ENCODE results near the gene NDN. TPM values are rescaled to one million over a fixed set of nuclear protein-coding genes. Genes with fewer than 3 reads are reported as not detected.

The NDN gene
- total RNA-seq, 1 experiment from 2014 or later: not detected

DNA sequence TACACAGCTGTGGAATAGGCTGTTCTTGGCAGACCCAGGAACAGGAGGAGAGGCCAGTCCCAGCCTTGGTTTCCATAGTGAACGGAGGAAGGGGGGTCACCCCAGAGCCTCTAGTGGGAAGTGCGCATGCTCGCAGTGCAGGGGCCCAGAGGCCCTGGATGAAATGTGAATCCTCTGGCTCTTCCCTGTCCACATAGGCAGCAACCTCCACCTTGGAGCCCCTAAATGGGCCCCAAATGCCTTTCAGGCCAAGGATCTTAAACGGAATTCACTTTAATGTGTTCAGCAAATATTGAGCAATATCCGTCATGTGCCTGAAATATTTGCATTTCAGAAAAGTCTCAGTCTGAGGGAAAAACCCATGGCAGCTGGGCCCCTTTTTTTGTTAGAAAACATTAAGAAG is 3.3 kb upstream of the NDN start:
- Histone ChIP-seq H3K9me2 (ENCODE audit: insufficient read depth) (no peaks in the 10 kb centered on the region), H3K27ac (no peak overlapping the region), H3K36me3 (ENCODE audit: low read depth) (no peaks in the 10 kb centered on the region), H3K4me2 (no peak overlapping the region), H2AFZ (no peak overlapping the region), H3K9me3 (ENCODE audit: insufficient read depth, low read depth) (no peaks in the 10 kb centered on the region), H3K27me3 (ENCODE audit: insufficient read depth, low read depth) (peaks cover 8% of the 10 kb centered on the region; the same call in 1 of the 2 replicates), H3K4me1 (replicated peaks; ENCODE audit: insufficient read depth) (no peaks in the 10 kb centered on the region), H3F3A (ENCODE audit: insufficient read depth, low read depth) (no peaks in the 10 kb centered on the region), H3K4me3 (no peak overlapping the region), H4K20me1 (ENCODE audit: insufficient read depth) (no peaks in the 10 kb centered on the region), H3K79me2 (ENCODE audit: low read depth) (no peaks in the 10 kb centered on the region)
- no peak for DNase-seq
- TF ChIP-seq, protein P1, sequence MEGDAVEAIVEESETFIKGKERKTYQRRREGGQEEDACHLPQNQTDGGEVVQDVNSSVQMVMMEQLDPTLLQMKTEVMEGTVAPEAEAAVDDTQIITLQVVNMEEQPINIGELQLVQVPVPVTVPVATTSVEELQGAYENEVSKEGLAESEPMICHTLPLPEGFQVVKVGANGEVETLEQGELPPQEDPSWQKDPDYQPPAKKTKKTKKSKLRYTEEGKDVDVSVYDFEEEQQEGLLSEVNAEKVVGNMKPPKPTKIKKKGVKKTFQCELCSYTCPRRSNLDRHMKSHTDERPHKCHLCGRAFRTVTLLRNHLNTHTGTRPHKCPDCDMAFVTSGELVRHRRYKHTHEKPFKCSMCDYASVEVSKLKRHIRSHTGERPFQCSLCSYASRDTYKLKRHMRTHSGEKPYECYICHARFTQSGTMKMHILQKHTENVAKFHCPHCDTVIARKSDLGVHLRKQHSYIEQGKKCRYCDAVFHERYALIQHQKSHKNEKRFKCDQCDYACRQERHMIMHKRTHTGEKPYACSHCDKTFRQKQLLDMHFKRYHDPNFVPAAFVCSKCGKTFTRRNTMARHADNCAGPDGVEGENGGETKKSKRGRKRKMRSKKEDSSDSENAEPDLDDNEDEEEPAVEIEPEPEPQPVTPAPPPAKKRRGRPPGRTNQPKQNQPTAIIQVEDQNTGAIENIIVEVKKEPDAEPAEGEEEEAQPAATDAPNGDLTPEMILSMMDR (conservative IDR thresholded peaks at IDR 0.05): no peak
- no peak for TF ChIP-seq EZH2 (IDR thresholded peaks at IDR 0.05; ENCODE audit: low read depth)
- ChIA-PET POLR2A (ENCODE audit: unreplicated experiment) (no interaction called here), CTCF (no interaction called here)
- intact Hi-C loops (cut with micrococcal nuclease; ENCODE audit: unreplicated experiment): no loop called here
- BruUV-seq (replicated peaks): no TSS peak

DNA sequence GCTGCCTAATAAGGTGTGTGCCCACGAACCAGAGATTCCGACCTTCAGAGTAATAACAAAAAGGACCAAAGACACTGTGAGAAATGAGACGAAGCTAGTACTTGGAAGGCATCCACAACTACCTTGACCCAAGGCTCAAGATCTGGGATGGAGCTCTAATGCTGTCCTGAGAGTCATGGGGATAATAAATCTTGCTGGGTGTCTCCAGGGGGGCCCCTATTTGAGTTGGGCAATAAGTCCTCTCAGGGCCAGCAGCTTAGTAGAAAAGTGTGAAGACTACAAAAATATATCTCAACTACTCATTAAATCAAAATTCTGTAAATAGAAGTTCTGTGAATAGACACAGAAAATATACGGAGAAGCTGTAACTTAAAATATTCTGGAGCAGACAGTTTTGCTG is 2.9 kb upstream of the NDN start:
- POLR2A ChIA-PET (ENCODE audit: unreplicated experiment): no interaction called here
- BruUV-seq (replicated peaks): no TSS peak

DNA sequence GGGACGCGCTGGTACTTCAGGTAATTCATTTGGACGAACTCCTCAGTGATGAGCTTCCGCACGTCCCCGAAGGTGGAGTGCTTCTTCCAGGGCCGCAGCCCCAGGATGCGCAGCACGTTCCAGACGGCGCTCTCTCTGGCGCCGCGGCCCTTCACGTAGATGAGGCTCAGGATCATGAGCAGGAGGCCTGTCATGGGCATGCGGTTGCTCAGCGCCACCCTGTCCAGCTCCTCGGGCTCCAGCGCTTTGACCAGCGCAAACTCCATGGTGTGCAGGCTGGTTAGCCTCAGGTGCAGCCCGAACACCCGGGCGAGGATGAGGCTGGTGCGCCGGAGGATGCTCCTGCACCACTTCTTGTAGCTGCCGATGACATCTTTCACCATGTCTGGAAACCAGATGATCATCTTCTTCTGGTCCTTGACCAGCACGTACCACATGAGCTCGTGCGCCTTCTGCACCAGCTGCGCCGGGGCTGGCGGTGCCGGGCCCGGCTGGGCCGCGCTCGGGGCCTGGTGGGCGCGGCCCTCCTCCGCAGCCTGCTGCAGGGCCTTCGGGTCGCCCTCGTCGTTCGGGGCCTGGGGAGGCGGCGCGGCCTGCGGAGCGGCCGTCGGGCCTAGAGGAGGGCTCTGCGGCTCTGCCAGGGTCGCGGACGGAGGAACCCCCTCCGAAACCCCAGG is 501 bp downstream of the NDN start:
- POLR2A ChIA-PET (ENCODE audit: unreplicated experiment): no interaction called here
- no peak overlapping the region for H3K4me3 ChIP-seq
- no TSS peak for BruUV-seq (replicated peaks)

More for the DNA sequence above, 2.9 kb upstream of the NDN start:
- no peak overlapping the region for H3K4me2 ChIP-seq
- H3K27me3 ChIP-seq (ENCODE audit: insufficient read depth, low read depth): peaks cover 8% of the 10 kb centered on the region; the same call in 1 of the 2 replicates
- no peaks in the 10 kb centered on the region for H3K9me2 ChIP-seq (ENCODE audit: insufficient read depth)
- no peak overlapping the region for H2AFZ ChIP-seq
- intact Hi-C loops (cut with micrococcal nuclease; ENCODE audit: unreplicated experiment): no loop called here
- DNase-seq: no peak
- no peaks in the 10 kb centered on the region for H3K36me3 ChIP-seq (ENCODE audit: low read depth)
- TF ChIP-seq EZH2 (IDR thresholded peaks at IDR 0.05; ENCODE audit: low read depth): no peak
- TF ChIP-seq, protein P1 (conservative IDR thresholded peaks at IDR 0.05): no peak
- H3K4me3 ChIP-seq: no peak overlapping the region
- H3K9me3 ChIP-seq (ENCODE audit: insufficient read depth, low read depth): no peaks in the 10 kb centered on the region
- no peaks in the 10 kb centered on the region for H3K79me2 ChIP-seq (ENCODE audit: low read depth)
- no peaks in the 10 kb centered on the region for H4K20me1 ChIP-seq (ENCODE audit: insufficient read depth)
- H3F3A ChIP-seq (ENCODE audit: insufficient read depth, low read depth): no peaks in the 10 kb centered on the region
- CTCF ChIA-PET: no interaction called here
- no peaks in the 10 kb centered on the region for H3K4me1 ChIP-seq (replicated peaks; ENCODE audit: insufficient read depth)
- H3K27ac ChIP-seq: no peak overlapping the region

More for the DNA sequence above, 501 bp downstream of the NDN start:
- Histone ChIP-seq H3K27me3 (ENCODE audit: insufficient read depth, low read depth) (peaks cover 8% of the 10 kb centered on the region), H3K27ac (no peak overlapping the region), H3K9me3 (ENCODE audit: insufficient read depth, low read depth) (no peaks in the 10 kb centered on the region), H3K36me3 (ENCODE audit: low read depth) (no peaks in the 10 kb centered on the region), H4K20me1 (ENCODE audit: insufficient read depth) (no peaks in the 10 kb centered on the region), H2AFZ (no peak overlapping the region), H3F3A (ENCODE audit: insufficient read depth, low read depth) (no peaks in the 10 kb centered on the region), H3K9me2 (ENCODE audit: insufficient read depth) (no peaks in the 10 kb centered on the region), H3K4me1 (replicated peaks; ENCODE audit: insufficient read depth) (no peaks in the 10 kb centered on the region), H3K79me2 (ENCODE audit: low read depth) (no peaks in the 10 kb centered on the region), H3K4me2 (no peak overlapping the region)
- DNase-seq: no peak
- intact Hi-C loops (cut with micrococcal nuclease; ENCODE audit: unreplicated experiment): no loop called here
- TF ChIP-seq EZH2 (IDR thresholded peaks at IDR 0.05; ENCODE audit: low read depth): no peak
- TF ChIP-seq, protein P1 (conservative IDR thresholded peaks at IDR 0.05): no peak
- CTCF ChIA-PET: no interaction called here
